ENCODE data around the gene NCSTN.

Gene NCSTN

GRCh38 chr1:160406131-160406968, 63.2 kb downstream of the NCSTN start:
- no peak for DNase-seq (ENCODE audit: low spot score)

- DNase-seq (ENCODE audit: low spot score), result no peak
Observed at GRCh38 chr1:160407839-160408801, 64.9 kb downstream of the NCSTN start.
